GM23338 (cell line): ENCODE data around the gene CRTC3. TPM values are rescaled to one million over a fixed set of nuclear protein-coding genes. Genes with fewer than 3 reads are reported as not detected.

Source experiments
- ATAC-seq: fragments of 200-7000 bp; cut with Tn5 transposase; 3 replicates; pipeline ENCODE4 v1.9.1; 2020
- DNase-seq: peaks from one replicate; pipeline ENCODE4 v3.0.0-alpha.2; 2015; ENCODE audit warnings: low spot score
- H2AFZ ChIP-seq: fragments of 200-600 bp; sonication (generic); 2 replicates; pipeline ENCODE4 v1.8.0; 2016; ENCODE audit warnings: antibody characterized with exemption, mild to moderate bottlenecking, moderate library complexity
- H3F3A ChIP-seq: fragments of 200-600 bp; sonication (generic); replicated peaks from 2 replicates; pipeline ENCODE4 v1.8.0; 2017; ENCODE audit warnings: antibody characterized with exemption, mixed run types, low read depth
- H3K27ac ChIP-seq: fragments of 200-600 bp; sonication (generic); 2 replicates; pipeline ENCODE4 v1.6.1; 2016; ENCODE audit warnings: low read depth
- H3K27me3 ChIP-seq: fragments of 200-600 bp; sonication (generic); 2 replicates; pipeline ENCODE4 v1.8.0; 2016; ENCODE audit warnings: mild to moderate bottlenecking, mixed run types, moderate library complexity; ENCODE audit not compliant: insufficient read depth
- H3K36me3 ChIP-seq: fragments of 200-600 bp; sonication (generic); 2 replicates; pipeline ENCODE4 v1.8.0; 2016; ENCODE audit warnings: mild to moderate bottlenecking; ENCODE audit not compliant: insufficient read depth
- H3K4me1 ChIP-seq: fragments of 200-600 bp; sonication (generic); 2 replicates; pipeline ENCODE4 v1.8.0; 2016; ENCODE audit warnings: mild to moderate bottlenecking, moderate library complexity; ENCODE audit not compliant: insufficient read depth
- H3K4me2 ChIP-seq: fragments of 200-600 bp; sonication (generic); 2 replicates; pipeline ENCODE4 v1.7.1; 2017; ENCODE audit warnings: mixed run types
- H3K4me3 ChIP-seq: fragments of 200-600 bp; sonication (generic); 2 replicates; pipeline ENCODE4 v1.6.1; 2016; ENCODE audit warnings: mixed run types
- H3K79me2 ChIP-seq: fragments of 200-600 bp; sonication (generic); replicated peaks from 2 replicates; pipeline ENCODE4 v1.8.0; 2017; ENCODE audit warnings: mild to moderate bottlenecking; ENCODE audit not compliant: insufficient read depth
- H3K9me2 ChIP-seq: fragments of 200-600 bp; sonication (generic); 2 replicates; pipeline ENCODE4 v1.8.0; 2017; ENCODE audit not compliant: insufficient read depth
- H4K20me1 ChIP-seq: fragments of 200-600 bp; sonication (generic); replicated peaks from 2 replicates; pipeline ENCODE4 v1.8.0; 2017; ENCODE audit warnings: mild to moderate bottlenecking; ENCODE audit not compliant: insufficient read depth
- H3K27ac Mint-ChIP-seq: 2 replicates; pipeline ENCODE4 v1.8.0; 2020; ENCODE audit warnings: inconsistent platforms, mild to moderate bottlenecking, moderate library complexity, mixed read lengths
- H3K27me3 Mint-ChIP-seq: 3 replicates; pipeline ENCODE4 v1.8.0; 2022; ENCODE audit warnings: low read depth, mild to moderate bottlenecking, moderate library complexity, mixed read lengths, inconsistent platforms; ENCODE audit not compliant: insufficient read depth, poor library complexity
- H3K36me3 Mint-ChIP-seq: 3 replicates; pipeline ENCODE4 v1.8.0; 2021; ENCODE audit warnings: low read depth, mild to moderate bottlenecking, inconsistent platforms, moderate library complexity, mixed read lengths
- H3K4me1 Mint-ChIP-seq: 3 replicates; pipeline ENCODE4 v1.8.0; 2020; ENCODE audit warnings: mild to moderate bottlenecking, inconsistent platforms, mixed read lengths
- H3K4me3 Mint-ChIP-seq: 3 replicates; pipeline ENCODE4 v1.8.0; 2021; ENCODE audit warnings: moderate library complexity, mild to moderate bottlenecking, inconsistent platforms, mixed read lengths
- H3K9me3 Mint-ChIP-seq: 3 replicates; pipeline ENCODE4 v1.8.0; 2020; ENCODE audit warnings: moderate library complexity, mild to moderate bottlenecking, inconsistent platforms, mixed read lengths
- CREB1 ChIP-seq: fragments of 250-450 bp; sonication (Bioruptor Pico); IDR thresholded peaks from 2 replicates; pipeline ENCODE4 v1.5.0; 2020; ENCODE audit warnings: low read depth, mild to moderate bottlenecking, moderate library complexity
- CTCF ChIP-seq, 2 experiments: fragments of 200-600 bp in 1 of 2; sonication (generic) in 1 of 2; conservative IDR thresholded peaks; 2 replicates each; pipeline versions ENCODE4 v1.5.1 to v1.6.1; 2016 to 2017; ENCODE audit warnings: antibody characterized with exemption in 2 of 2, low read depth in 2 of 2, mild to moderate bottlenecking in 2 of 2, moderate library complexity in 1 of 2
- ETS1 ChIP-seq: IDR thresholded peaks from 2 replicates; pipeline ENCODE4 v1.6.1; 2016; ENCODE audit warnings: antibody characterized with exemption
- EZH2 ChIP-seq: fragments of 200-600 bp; sonication (generic); IDR thresholded peaks from one replicate; pipeline ENCODE4 v1.8.0; 2017; ENCODE audit warnings: antibody characterized with exemption, mild to moderate bottlenecking, low read depth; ENCODE audit not compliant: unreplicated experiment
- EZH2phosphoT487 ChIP-seq: fragments of 200-600 bp; sonication (generic); IDR thresholded peaks from one replicate; pipeline ENCODE4 v1.8.1; 2018; ENCODE audit warnings: antibody characterized with exemption; ENCODE audit not compliant: unreplicated experiment
- JUNB ChIP-seq: IDR thresholded peaks from one replicate; pipeline ENCODE4 v1.6.1; 2016; ENCODE audit warnings: antibody characterized with exemption; ENCODE audit not compliant: unreplicated experiment
- NANOG ChIP-seq: IDR thresholded peaks from 2 replicates; pipeline ENCODE4 v1.6.1; 2016; ENCODE audit warnings: antibody characterized with exemption, borderline replicate concordance
- POLR2AphosphoS5 ChIP-seq: IDR thresholded peaks from 2 replicates; pipeline ENCODE4 v1.6.1; 2016; ENCODE audit warnings: antibody characterized with exemption, low read depth
- REST ChIP-seq: IDR thresholded peaks from one replicate; pipeline ENCODE4 v1.6.1; 2018; ENCODE audit warnings: antibody characterized with exemption; ENCODE audit not compliant: unreplicated experiment
- STAT1 ChIP-seq: IDR thresholded peaks from one replicate; pipeline ENCODE4 v1.6.1; 2016; ENCODE audit warnings: antibody characterized with exemption; ENCODE audit not compliant: unreplicated experiment
- ZNF114 ChIP-seq: fragments of 250-450 bp; sonication (Bioruptor Pico); IDR thresholded peaks from 2 replicates; pipeline ENCODE4 v1.5.0; 2020; ENCODE audit warnings: mild to moderate bottlenecking, moderate library complexity
- ZNF331 ChIP-seq: fragments of 250-450 bp; sonication (Bioruptor Pico); IDR thresholded peaks from 2 replicates; pipeline ENCODE4 v1.5.0; 2020; ENCODE audit warnings: low read depth, mild to moderate bottlenecking, moderate library complexity
- ZNF462 ChIP-seq: fragments of 250-450 bp; sonication (Bioruptor Pico); IDR thresholded peaks from 2 replicates; pipeline ENCODE4 v1.5.0; 2020; ENCODE audit warnings: mild to moderate bottlenecking, moderate library complexity
- polyA plus RNA-seq: library from polyadenylated mRNA; unstranded; fragments of >200 nt; fragmentation: Nextera tagmentation; extraction: Ambion mirVana; gene quantifications from 2 replicates; pipeline ENCODE4 v1.2.1, GENCODE V29; 2016
- total RNA-seq: library from RNA; depleted of rRNA; stranded (reverse); fragments of >200 nt; shearing (Covaris generic); gene quantifications from 2 replicates; pipeline ENCODE4 v1.2.3, GENCODE V29; 2014

The CRTC3 gene
- total and polyA plus RNA-seq, 2 experiments from 2014 or later = 2.8 to 3.8 TPM

- Histone ChIP-seq H3F3A (no peaks in the 10 kb centered on the region), H3K4me3 (no peak overlapping the region), H3K36me3 (no peaks in the 10 kb centered on the region), H3K27me3 (no peaks in the 10 kb centered on the region), H3K4me1 (peaks cover 27% of the 10 kb centered on the region), H3K27ac (no peak overlapping the region), H3K4me2 (no peak overlapping the region), H3K9me2 (no peaks in the 10 kb centered on the region), H4K20me1 (no peaks in the 10 kb centered on the region), H2AFZ (no peak overlapping the region), H3K79me2 (no peaks in the 10 kb centered on the region)
- TF ChIP-seq JUNB (no peak), ZNF462 (no peak), ZNF114 (no peak), EZH2 (no peak), ZNF331 (CRISPR knock-in tag) (no peak), CTCF (conservative IDR thresholded peaks at IDR 0.05; ENCODE audit: low read depth in 2 of 2) (no peak), POLR2AphosphoS5 (no peak), EZH2phosphoT487 (no peak), STAT1 (no peak), NANOG (no peak), CREB1 (no peak), REST (no peak), ETS1 (no peak)
- Mint-ChIP-seq H3K36me3 (no peaks in the 10 kb centered on the region), H3K4me3 (no peak overlapping the region), H3K27me3 (peaks cover 7% of the 10 kb centered on the region), H3K27ac (no peak overlapping the region), H3K9me3 (no peaks in the 10 kb centered on the region), H3K4me1 (peaks cover 46% of the 10 kb centered on the region)
- DNase-seq (no peak), ATAC-seq (no peak)
Measured at GRCh38 chr15:90611157-90611556, 81.4 kb downstream of the CRTC3 start.
